Activated CD4-positive, alpha-beta T cell treated with anti-CD3 and anti-CD28 coated beads, Interleukin-2, Interleukin-4, amounts not matched to agents 100 ng/mL and 50 ng/mL, durations not matched to agents 16 hours and 8 hours (primary cell): ENCODE data around the gene SUV39H1.
A peak's percentile ranks its signal among the peaks of the same experiment; 100 is the strongest.

Source experiments
- DNase-seq: peaks from one replicate; pipeline ENCODE4 v3.0.0-alpha.2; 2020; ENCODE audit warnings: low spot score

Gene SUV39H1

GRCh38 chrX:48714573-48714972 lies 18.0 kb downstream of the SUV39H1 start:
- DNase-seq: no peak

GRCh38 chrX:48715072-48715471 lies 18.5 kb downstream of the SUV39H1 start:
- DNase-seq: no peak

- DNase-seq: no peak
Measured at GRCh38 chrX:48715876-48716502, 19.5 kb downstream of the SUV39H1 start.

- DNase-seq: no peak
Measured at GRCh38 chrX:48719958-48720357, 23.4 kb downstream of the SUV39H1 start.

GRCh38 chrX:48720577-48721250 lies 24.2 kb downstream of the SUV39H1 start:
- DNase-seq: no peak

DNA sequence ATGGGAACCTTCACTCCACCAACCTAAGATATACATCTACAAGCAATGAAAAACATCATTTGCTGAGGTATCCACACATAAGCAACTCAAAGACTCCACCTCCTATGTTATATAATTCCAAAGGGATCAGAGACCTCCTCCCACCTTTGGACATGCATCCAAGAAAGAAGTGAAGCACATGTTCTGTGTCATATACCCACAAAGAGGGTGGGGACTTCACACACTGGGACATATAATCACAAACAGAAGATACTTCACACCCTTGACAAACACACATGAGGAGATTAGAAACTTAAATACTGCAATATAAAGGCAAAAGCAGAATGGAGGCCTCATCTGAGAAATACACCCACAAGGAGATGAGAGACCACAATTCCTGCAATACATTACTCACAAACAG lies 25.4 kb downstream of the SUV39H1 start:
- DNase-seq: no peak

DNA sequence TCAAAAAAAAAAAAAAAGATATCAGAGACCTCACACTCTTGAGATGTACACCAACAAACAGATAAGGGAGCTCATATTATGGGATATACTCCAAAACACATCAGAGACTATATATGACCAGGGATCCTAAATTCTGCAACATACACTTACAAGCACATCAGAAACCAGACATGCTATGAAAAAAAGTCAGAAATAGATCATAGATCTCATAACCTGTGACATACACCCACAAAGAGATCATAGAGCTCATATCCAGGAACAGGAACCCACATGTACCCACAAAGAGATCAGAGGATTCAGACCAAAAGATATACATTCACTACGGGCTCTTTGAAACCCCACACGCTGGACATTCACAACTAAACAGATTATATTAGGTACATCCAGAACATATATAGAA lies 30.1 kb downstream of the SUV39H1 start:
- no peak for DNase-seq

GRCh38 chrX:48728653-48729052 lies 32.1 kb downstream of the SUV39H1 start:
- DNase-seq: no peak

- peak; percentile 12 for DNase-seq
Measured at GRCh38 chrX:48736303-48736702, 39.8 kb downstream of the SUV39H1 start.

DNA sequence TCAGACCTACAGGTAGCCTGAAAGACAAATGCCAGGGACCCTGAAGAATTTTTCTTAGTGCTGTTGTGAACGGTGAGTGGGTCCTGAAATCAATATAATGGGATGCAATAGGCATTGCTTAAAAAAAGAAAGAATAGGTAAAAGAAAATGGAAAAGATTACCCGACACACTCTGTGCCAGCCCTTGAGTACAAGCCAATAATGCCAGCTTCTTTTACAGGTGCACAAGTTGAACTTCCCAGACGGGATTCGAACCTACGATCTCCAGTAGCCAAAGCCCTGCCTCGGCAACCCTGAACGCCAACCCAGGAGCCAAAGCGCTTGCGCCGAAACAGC lies 40.3 kb downstream of the SUV39H1 start:
- DNase-seq: no peak

GRCh38 chrX:48737213-48737938 lies 40.8 kb downstream of the SUV39H1 start:
- DNase-seq: peak; percentile 93

- DNase-seq: no peak
Measured at GRCh38 chrX:48737940-48738339, 41.4 kb downstream of the SUV39H1 start.

- DNase-seq: no peak
Measured at GRCh38 chrX:48741834-48742233, 45.3 kb downstream of the SUV39H1 start.

GRCh38 chrX:48745222-48745621 lies 48.7 kb downstream of the SUV39H1 start:
- DNase-seq: no peak

- no peak for DNase-seq
Measured at GRCh38 chrX:48747415-48748016, 51.0 kb downstream of the SUV39H1 start.

DNA sequence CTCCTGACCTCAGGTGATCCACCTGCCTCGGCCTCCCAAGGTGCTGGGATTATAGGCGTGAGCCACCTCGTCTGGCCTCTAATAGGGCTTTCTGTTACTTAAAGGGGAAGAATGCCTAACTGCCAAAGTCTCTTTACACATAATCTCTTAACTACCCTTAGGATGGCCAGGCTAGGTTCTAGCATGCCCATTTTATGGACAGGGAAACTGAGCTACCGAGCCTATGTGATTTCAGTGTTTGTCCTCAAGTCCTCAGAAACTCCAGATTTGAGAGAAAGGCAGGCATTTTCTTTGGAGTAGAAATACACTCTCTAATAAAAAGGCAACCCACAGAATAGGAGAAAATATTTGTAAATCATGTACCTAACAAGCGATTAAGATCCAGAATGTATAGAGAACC lies 52.6 kb downstream of the SUV39H1 start:
- no peak for DNase-seq

DNA sequence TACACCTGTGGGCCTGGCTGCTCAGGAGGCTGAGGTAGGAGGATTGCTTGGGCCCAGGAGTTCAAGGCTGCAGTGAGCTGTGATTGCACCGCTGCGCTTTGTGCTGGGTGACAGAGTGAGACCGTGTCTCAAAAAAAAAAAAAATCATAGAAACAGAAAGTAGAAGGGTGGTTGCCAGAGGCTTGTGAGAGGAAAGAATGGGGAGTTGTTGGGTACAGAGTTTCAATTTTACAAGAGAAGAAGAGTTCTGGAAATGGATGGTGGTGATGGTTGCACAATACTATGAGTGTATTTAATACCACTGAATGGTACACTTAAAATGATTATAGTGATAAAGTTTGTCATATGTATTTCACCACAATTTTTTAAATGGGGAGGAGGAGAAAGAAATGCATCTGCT lies 54.8 kb downstream of the SUV39H1 start:
- DNase-seq: peak; percentile 49

GRCh38 chrX:48752498-48752897 lies 56.0 kb downstream of the SUV39H1 start:
- no peak for DNase-seq

DNA sequence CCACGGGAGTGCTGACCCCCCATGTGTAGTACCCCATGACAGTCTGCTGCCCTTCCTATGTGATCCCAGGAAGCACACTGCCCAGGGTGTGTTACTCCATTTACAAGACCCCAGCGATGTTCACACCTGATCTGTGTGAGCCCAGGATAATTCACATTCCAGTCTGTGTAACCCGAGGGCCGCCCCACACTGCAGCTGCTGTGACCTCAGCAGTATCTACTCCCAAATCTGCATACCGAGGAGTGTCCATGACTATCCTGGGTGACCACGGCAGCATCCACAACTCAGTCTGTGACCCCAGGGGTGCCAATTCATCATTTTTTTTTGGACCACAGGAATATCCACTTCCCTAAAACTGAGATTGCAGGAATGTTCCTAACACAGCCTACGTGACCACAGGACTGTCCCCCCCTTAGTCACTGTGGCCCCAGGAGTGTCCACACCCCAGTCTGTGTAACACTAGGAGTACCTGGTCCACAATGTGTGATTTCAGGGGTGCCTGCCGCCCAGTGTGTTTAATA lies 57.2 kb downstream of the SUV39H1 start:
- DNase-seq: no peak

GRCh38 chrX:48754238-48754637 lies 57.7 kb downstream of the SUV39H1 start:
- no peak for DNase-seq
